NB4 (cell line): ENCODE results near the gene DENND1A.

Experiments
- CTCF ChIP-seq: IDR thresholded peaks from one replicate; pipeline ENCODE4 v1.5.1; 2012; ENCODE audit warnings: low read depth, low read length
- MAX ChIP-seq: IDR thresholded peaks from 2 replicates; pipeline ENCODE4 v1.6.1; 2011; ENCODE audit warnings: low read depth, low read length
- MYC ChIP-seq: IDR thresholded peaks from 2 replicates; pipeline ENCODE4 v1.6.1; 2011; ENCODE audit warnings: low read depth, low read length
- POLR2A ChIP-seq: IDR thresholded peaks from 2 replicates; pipeline ENCODE4 v1.6.1; 2011; ENCODE audit warnings: mild to moderate bottlenecking; ENCODE audit not compliant: insufficient read length; ENCODE audit errors: extremely low read depth

GRCh38 chr9:123342247-123342646, 587.7 kb downstream of the DENND1A start:
- TF ChIP-seq MAX = no peak
- no peak for TF ChIP-seq CTCF
- no peak for TF ChIP-seq POLR2A
- TF ChIP-seq MYC = no peak
